Stimulated activated CD8-positive, alpha-beta memory T cell treated with anti-CD3 and anti-CD28 coated beads, Interleukin-15, amount 100 ng/mL, for 48 hours (primary cell): ENCODE results near the gene BUD31.
"Not testable (repeated sequence)": the region's sequence is repeated elsewhere in the genome, so short reads cannot be mapped to it uniquely, and the experiment has no call there.

Experiments
- DNase-seq, 2 donors: peaks; one replicate each; pipeline ENCODE4 v3.0.0-alpha.2; 2020; ENCODE audit warnings: low read depth in 2 of 2

BUD31 gene

GRCh38 chr7:99399597-99399996 lies 9.2 kb upstream of the BUD31 start:
- DNase-seq, result no peak

DNA sequence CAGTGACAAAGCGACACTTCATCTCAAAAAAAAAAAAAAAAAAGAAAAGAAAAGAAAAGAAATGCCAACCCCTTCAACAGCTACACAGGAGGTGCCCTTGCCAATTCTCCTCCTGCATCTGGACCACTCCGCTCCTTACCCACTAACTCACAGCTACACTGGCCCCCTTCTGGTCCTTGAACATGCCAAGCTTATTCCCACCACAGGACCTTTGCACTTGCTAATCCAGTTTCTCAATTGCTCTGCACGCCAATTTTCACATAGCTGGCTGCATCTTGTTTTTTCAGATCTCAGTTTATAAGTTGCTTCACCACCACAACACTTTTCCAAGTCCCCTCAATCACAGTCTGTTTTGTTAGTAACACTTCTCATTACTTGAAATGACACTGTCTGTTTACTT lies 5.9 kb upstream of the BUD31 start:
- no peak for DNase-seq

DNA sequence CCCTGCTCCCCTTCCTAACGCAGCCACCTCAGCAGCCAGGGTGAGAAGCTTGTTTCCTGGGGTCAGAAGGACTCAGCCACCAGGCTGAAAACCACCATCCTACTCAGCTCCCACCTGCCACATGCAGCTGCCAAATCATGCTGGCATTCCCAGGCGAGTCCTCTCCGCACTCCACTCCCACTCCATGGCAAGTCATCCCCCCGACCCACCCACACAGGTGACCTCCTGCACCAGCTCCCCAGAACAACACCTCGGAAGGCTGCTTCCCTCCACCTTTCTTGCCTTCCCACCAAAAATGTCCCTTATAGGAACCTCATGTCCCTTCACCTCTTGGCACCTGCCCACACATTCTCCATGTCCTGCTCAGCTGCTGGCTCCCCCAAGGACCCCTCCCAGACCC lies 5.0 kb upstream of the BUD31 start:
- DNase-seq, result no peak

- no peak for DNase-seq
Measured at GRCh38 chr7:99404235-99404976, 4.4 kb upstream of the BUD31 start.

DNA sequence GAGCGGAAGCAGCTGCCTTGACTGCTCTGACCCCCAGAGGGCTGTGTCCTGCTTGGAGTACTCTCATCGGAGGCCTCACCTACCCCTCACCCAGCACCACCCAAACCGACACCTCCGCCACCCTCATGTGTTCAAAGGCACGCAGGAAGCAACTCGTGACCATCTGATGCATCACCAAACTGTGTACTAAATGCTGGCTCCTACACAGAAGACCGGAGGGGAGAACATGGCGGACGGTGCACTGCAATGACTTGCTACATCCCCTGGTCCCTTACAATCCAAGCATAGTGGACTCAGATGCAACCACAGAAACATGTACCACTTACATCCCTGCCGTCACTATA lies 3.8 kb upstream of the BUD31 start:
- DNase-seq, result no peak

DNA sequence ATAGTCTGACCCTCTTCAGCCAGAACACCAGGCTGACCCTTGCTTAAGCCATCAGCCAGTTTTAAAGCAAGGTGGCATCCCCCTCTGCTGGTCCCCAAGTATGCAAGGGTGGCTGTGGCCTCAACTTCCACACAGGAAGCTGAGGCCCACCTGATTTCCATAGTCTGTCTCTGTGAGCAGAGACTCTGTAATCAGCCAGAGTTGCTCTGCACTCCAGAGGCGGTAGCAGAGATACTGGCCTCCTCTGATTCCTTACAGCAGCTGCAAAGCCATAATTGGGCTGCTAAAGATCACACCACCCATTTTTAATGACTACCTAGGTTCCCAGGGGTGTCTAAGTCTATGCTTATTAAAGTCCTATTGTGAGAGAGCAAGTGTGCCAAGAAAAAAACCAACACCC lies 2.2 kb upstream of the BUD31 start:
- DNase-seq, result no peak

GRCh38 chr7:99407872-99408378 lies 844 bp upstream of the BUD31 start:
- peak; percentile 12 to 15 for DNase-seq

GRCh38 chr7:99409192-99409572 lies 413 bp downstream of the BUD31 start:
- DNase-seq, result no peak

- no peak for DNase-seq
Measured at GRCh38 chr7:99409806-99410205, 1.0 kb downstream of the BUD31 start.

DNA sequence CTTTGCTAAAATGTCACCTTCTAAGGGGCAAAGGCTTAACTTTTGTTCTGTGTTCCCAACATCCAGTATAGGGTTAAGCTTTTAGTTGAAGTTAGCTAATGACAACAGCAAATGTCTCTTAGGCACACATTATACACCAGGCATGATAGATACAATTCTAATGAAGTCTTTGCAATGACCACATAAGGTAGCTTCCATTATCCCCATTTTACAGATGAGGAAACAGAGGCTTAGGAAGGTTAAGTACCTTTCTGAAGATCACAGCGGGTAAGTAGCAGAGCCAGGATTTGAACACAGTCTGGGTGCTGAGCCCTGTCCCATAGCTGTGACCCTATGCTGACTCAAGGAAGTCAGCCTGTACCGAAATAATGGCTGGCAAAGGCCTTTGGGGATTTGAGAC lies 1.9 kb downstream of the BUD31 start:
- DNase-seq, result no peak

- DNase-seq, result not testable (repeated sequence)
Measured at GRCh38 chr7:99415513-99416127, 6.9 kb downstream of the BUD31 start.

DNA sequence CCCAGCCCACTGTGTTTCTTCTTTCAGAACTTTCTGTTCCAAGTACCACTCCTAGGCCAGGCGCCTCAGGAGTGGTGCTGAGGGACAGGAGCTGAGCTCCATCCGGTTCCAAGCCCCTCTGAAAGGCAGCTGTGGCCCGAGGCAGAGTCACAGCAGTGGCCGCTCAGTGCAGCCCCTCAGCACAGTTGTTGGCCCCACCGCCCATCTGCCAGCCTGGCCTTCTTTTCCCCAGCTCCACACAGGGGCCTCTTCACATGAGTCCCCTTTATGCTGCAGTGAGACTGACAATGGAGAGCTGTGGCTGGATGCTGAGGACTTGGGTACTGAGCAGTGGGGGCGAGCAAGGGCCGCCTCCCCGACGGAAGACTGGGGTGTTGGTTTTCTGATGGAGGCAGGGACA lies 9.5 kb downstream of the BUD31 start:
- no peak for DNase-seq

DNA sequence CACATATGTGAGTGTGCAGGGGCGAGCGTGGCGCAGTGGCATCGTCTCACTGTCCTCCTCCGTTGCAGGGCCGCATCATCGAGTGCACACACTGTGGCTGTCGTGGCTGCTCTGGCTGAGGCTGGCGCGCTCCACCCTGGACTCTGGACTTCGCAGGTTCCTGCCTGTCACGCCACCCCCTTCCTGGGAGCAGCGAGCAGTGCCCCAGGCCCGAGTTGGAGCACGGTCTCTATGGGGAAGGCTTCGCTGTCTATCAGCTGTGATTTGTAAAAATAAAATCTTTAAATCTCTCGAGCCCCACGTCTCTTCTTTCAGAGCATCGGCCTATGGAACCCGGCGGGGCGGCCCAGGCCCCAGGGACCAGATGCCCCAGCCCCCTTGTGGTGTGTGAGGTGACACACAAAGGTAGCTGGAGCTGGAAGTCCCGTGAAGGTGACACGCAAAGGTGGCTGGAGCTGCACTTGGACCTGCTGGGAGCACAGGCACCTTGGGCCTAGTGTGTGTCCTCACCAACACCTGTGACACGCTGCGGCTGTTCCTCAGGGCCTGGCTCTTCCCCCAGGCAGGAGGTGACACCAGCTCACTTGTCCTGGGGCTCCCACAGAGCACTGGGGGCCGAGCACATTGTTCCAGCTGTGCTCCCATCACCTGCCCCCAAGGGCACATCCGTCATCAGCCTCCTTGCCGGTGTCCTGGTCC lies 10.7 kb downstream of the BUD31 start:
- no peak for DNase-seq

- no peak for DNase-seq
Measured at GRCh38 chr7:99420213-99420612, 11.4 kb downstream of the BUD31 start.

DNA sequence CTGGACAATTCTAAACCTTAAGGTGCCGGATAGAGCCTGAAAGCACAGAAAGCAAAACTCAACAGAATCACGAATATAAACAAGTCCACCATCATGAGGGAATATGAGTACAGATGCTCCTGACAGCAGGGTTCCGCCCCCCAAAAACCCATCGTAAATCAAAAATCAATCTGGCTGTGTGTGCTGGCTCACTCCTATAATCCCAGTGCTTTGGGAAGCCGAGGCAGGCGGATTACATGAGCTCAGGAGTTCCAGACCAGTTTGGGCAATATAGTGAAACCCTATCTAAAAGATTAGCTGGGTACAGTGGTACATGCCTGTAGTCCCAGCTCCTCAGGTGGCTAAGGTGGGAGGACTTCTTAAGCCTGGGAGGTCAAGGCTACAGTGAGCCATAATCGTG lies 12.2 kb downstream of the BUD31 start:
- DNase-seq, result no peak

DNA sequence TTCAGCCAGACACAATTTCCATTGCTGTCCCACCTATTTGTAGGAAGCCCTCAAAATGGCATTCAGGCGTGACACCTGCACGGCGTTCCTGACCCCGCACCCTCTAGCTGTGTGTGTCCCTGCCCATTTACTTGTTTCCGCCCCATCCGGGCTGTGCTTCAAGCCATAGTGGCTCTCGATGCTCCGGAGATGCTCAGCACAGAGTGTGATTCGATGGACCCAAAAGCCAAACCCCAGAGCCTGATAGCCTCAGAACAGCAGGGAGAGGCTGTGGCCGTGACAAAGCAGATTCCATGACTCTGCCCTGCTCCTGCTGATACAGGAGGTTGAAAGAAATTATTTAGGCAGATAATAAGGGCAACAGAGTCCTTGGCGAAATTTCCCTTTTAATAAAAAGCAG lies 13.4 kb downstream of the BUD31 start:
- no peak for DNase-seq

DNA sequence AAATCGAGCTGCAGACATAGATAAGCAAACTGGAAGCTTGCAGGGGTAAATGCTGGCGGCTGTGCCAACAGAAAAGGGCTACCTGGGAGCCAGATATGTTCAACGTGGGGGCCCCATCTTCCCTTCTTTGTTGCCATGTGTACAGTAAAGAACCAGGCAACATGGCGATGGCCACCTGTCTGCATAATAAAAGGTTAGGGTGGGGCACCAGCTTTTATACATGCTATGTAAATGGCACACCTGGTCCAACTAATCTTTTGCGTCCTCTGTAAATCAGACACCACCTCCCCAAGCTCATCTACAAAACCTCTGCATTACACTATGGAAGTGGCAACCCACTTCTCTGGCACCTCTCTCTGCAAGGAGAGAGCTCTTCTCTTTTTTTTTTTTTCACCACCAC lies 13.9 kb downstream of the BUD31 start:
- DNase-seq, result no peak

DNA sequence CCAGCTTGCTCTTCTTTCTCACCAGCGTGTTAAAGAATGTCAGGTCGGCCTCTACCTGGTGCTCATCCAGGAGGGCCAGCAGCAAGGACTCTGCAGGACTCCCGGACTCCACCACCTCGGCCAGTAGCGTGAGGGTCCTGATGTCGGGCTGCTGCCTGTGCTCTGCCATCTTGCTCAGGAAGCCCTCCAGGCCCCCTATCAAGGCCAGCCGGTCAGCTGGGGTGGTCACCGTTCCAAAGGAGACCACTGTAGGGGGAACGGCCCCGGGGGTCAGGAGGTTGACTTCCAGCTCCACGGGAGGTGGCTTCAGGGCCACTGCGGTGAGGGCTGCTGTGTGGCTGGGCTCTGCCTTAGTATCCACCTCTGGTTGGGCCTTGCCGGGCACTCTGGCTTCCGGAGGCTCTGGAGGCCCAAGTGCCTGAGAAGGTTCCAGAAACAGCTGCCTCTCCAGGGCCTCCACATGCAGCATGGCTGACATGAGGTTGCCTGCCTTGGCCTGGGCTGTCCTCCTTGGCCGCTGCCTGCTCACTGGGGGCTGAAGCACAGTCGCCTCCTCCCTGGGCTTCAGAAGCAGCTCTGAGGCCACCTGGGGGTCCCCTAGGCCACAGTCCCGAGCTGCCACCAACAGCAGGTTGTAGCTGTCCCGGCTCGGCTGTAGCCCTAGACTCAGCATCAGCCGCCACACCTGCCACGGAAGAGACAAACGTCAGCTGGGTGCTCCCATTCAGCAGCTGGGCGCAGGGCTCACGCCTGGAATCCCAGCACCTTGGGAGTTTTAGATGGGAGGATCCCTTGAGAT lies 16.4 kb downstream of the BUD31 start:
- no peak for DNase-seq

DNA sequence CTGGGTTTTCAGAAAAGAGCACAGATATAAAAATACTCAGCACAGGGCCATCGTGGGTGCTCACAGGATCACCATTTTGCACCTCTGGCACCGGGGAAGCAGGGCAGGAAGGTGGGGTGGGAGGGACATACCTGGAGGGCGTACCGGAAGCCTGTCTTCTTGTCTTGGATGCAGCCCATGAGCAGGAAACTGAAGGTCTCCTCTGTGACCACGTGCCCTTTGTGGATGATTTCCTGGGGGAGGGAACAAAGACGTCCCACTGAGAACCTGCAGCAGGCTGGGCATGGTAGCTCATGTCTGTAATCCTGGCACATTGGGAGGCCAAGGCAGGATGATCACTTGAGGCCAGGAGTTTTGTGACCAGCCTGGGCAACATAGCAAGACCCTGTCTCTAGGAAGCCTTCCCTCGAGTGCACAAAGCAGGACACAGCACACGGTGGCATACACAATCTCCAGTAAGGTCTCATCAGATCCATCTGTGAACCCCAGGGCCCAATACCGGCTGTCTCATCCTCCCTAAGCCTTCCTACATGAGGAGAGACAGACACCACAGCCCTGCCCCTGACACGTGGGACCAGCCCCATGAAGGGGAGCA lies 20.3 kb downstream of the BUD31 start:
- DNase-seq, result no peak

DNA sequence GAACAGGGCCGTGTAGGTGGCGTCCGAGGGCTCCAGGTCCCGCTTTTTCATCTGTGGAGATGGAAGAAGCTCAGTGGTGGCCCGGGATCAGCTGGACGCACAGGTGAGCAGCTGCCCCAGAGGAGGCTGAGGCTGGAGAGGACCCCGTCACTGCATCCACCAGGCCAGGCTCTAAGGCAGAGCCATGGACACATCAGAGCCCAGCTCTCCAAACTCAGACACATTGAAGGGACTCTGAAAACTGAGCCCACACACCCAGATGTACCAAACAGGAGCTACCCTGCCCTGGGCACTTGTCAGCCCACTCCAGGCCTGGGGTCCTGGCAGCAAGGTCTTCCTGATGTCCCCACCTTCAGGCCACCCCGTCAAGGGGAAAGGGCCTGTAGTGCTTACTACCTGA lies 21.0 kb downstream of the BUD31 start:
- DNase-seq, result no peak

- not testable (repeated sequence) for DNase-seq
Measured at GRCh38 chr7:99431756-99432540, 23.2 kb downstream of the BUD31 start.
